IMR-90 (cell line): ENCODE data around the gene DCLK1.

Experiments
- CTCF ChIP-seq: conservative IDR thresholded peaks from 2 replicates; pipeline ENCODE4 v1.5.1; 2012; ENCODE audit warnings: mild to moderate bottlenecking, low read depth, low read length, improper control_type of control experiment
- MAFK ChIP-seq: IDR thresholded peaks from 2 replicates; pipeline ENCODE4 v1.6.1; 2012; ENCODE audit warnings: low read depth, low read length, improper control_type of control experiment
- MAZ ChIP-seq: IDR thresholded peaks from 2 replicates; pipeline ENCODE4 v1.6.1; 2012; ENCODE audit warnings: low read depth, mild to moderate bottlenecking, low read length, improper control_type of control experiment, moderate library complexity, borderline replicate concordance
- NFE2L2 ChIP-seq: fragments of 150-350 bp; IDR thresholded peaks from 2 replicates; pipeline ENCODE4 v1.6.1; 2016; ENCODE audit warnings: low read depth, mild to moderate bottlenecking, low read length
- POLR2A ChIP-seq: IDR thresholded peaks from 2 replicates; pipeline ENCODE4 v1.6.1; 2012; ENCODE audit warnings: mild to moderate bottlenecking, low read depth, low read length
- RAD21 ChIP-seq: IDR thresholded peaks from 2 replicates; pipeline ENCODE4 v1.6.1; 2012; ENCODE audit warnings: low read length, improper control_type of control experiment
- RCOR1 ChIP-seq: IDR thresholded peaks from 2 replicates; pipeline ENCODE4 v1.6.1; 2012; ENCODE audit warnings: mild to moderate bottlenecking, low read length, improper control_type of control experiment; ENCODE audit not compliant: insufficient replicate concordance
- RFX5 ChIP-seq: IDR thresholded peaks from 2 replicates; pipeline ENCODE4 v1.8.0; 2012; ENCODE audit warnings: low read depth, mild to moderate bottlenecking, low read length, moderate library complexity
- USF2 ChIP-seq: fragments of 150-350 bp; IDR thresholded peaks from 2 replicates; pipeline ENCODE4 v1.6.1; 2017; ENCODE audit warnings: mild to moderate bottlenecking, antibody characterized with exemption, low read length, low read depth

- TF ChIP-seq POLR2A (no peak), CTCF (no peak), MAFK (no peak), RFX5 (no peak), RCOR1 (no peak), USF2 (no peak), NFE2L2 (no peak), RAD21 (no peak), MAZ (no peak)
These were observed 15.5 kb upstream of the DCLK1 start for GRCh38 chr13:36146511-36147269.
